ENCODE data around the gene FEZF2. TPM values are rescaled to one million over a fixed set of nuclear protein-coding genes. Genes with fewer than 3 reads are reported as not detected.

The FEZF2 gene
- total and polyA plus RNA-seq, 2 of the 8 experiments (the other 6 are each of a cell fraction or from before 2014, with no cell fraction given), result 0.06 TPM; not detected in 1

DNA sequence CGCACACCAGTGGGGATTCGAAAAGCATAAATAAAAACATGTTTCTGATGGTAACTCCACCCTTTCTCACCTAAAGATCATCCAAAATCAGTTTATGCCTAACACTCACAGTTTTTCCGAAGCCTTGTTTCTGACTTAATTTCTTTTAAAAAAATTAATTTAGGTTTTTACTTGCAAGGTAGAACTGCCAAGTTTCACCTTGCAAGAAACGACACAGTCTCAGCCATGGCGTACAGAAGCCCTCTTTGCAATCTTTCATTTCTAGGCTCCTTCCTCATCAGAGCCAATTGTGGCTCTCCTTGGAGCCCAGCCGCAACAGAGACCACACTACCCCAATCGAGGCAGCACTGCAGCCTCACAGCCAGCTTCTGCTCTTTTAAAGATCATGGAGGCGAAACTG lies 31.0 kb upstream of the FEZF2 start:
- H2BK12ac ChIP-seq (ENCODE audit: low read depth, low read length), result no peak overlapping the region
- H3K14ac ChIP-seq (ENCODE audit: insufficient read length), result no peak overlapping the region
- no peak for DNase-seq (ENCODE audit: low read depth in 1 of 2, low spot score in 2 of 2)
- peaks cover 0 to 1% (median 0%) of the 10 kb centered on the region in 4 experiments; a peak in 1 of 7 replicates for H3K27me3 ChIP-seq (replicated peaks in 1 of 4; ENCODE audit: control insufficient read depth in 3 of 4, extremely low read depth in 1 of 4, insufficient read depth in 3 of 4, low read length in 3 of 4)
- H3K4me1 ChIP-seq (replicated peaks in 1 of 4; ENCODE audit: control insufficient read depth in 3 of 4, insufficient read depth in 4 of 4, low read length in 3 of 4), result no peaks in the 10 kb centered on the region
- H2BK5ac ChIP-seq (ENCODE audit: low read depth, low read length), result no peak overlapping the region
- POLR2A ChIA-PET (ENCODE audit: partially characterized antibody), result no interaction called here
- H3K27ac ChIP-seq (ENCODE audit: low read depth, low read length), result no peak overlapping the region
- no peak overlapping the region for H3K56ac ChIP-seq (replicated peaks; ENCODE audit: insufficient read length, low read depth, low read length)
- no peak overlapping the region for H2AFZ ChIP-seq (ENCODE audit: low read length)
- no peak overlapping the region for H2AK5ac ChIP-seq (ENCODE audit: low read depth, low read length)
- no peaks in the 10 kb centered on the region for H3K36me3 ChIP-seq (ENCODE audit: control insufficient read depth in 2 of 4, insufficient read depth in 4 of 4, low read length in 3 of 4)
- no peak overlapping the region for H3K4me3 ChIP-seq (ENCODE audit: extremely low read depth in 1 of 4, insufficient read depth in 2 of 4, low read depth in 3 of 4, low read length in 4 of 4)
- no peak overlapping the region for H4K91ac ChIP-seq (replicated peaks; ENCODE audit: insufficient read length, low read length)
- no peak overlapping the region for H4K8ac ChIP-seq (ENCODE audit: extremely low read depth, insufficient read depth, low read length)
- no peak overlapping the region for H4K5ac ChIP-seq (ENCODE audit: insufficient read length, low read depth, low read length)
- CTCF ChIA-PET (ENCODE audit: partially characterized antibody), result no interaction called here
- no peaks in the 10 kb centered on the region for H4K20me1 ChIP-seq (replicated peaks in 1 of 2; ENCODE audit: control insufficient read depth in 1 of 2, insufficient read depth in 2 of 2, low read length in 2 of 2)
- no peak overlapping the region for H3K4me2 ChIP-seq (ENCODE audit: insufficient read depth in 1 of 2, low read depth in 2 of 2, low read length in 2 of 2)
- no peak overlapping the region for H2BK15ac ChIP-seq (ENCODE audit: low read length)
- H3K79me2 ChIP-seq (ENCODE audit: control insufficient read depth in 1 of 2, insufficient read depth in 2 of 2, low read length in 2 of 2), result no peaks in the 10 kb centered on the region
- no peaks in the 10 kb centered on the region for H3K9me3 ChIP-seq (ENCODE audit: insufficient read depth in 2 of 2, low read depth in 1 of 2, low read length in 1 of 2)
- no peak overlapping the region for H3K9ac ChIP-seq (replicated peaks in 1 of 4; ENCODE audit: extremely low read depth in 1 of 4, low read depth in 3 of 4, low read length in 3 of 4)
- H3K18ac ChIP-seq (ENCODE audit: extremely low read depth, low read length), result no peak overlapping the region
- no peaks in the 10 kb centered on the region for H3K79me1 ChIP-seq (ENCODE audit: low read depth, low read length)
- no peak overlapping the region for H3K23ac ChIP-seq (ENCODE audit: insufficient read length)
- 91% methylated on average over 8 of the region's 8 CpGs; no CpG with 5 or more reads in 1 of the 2 experiments for WGBS, 2 experiments (ENCODE audit: extremely low coverage in 1 of 2, insufficient coverage in 1 of 2, insufficient read length in 1 of 2, insufficient replicate concordance in 2 of 2, low coverage in 1 of 2, low lambda C conversion rate in 2 of 2, missing lambda C conversion rate in 1 of 2)
- no peak overlapping the region for H2BK20ac ChIP-seq (ENCODE audit: low read length)
- no peak for FAIRE-seq
- no peak overlapping the region for H2BK120ac ChIP-seq (replicated peaks; ENCODE audit: low read depth, low read length)
- H3K4ac ChIP-seq (replicated peaks; ENCODE audit: insufficient read length, low read depth, low read length), result no peak overlapping the region
- no peaks in the 10 kb centered on the region; the same call in 1 of the 2 replicates for H3K23me2 ChIP-seq (ENCODE audit: low read depth, low read length)
